Smooth muscle cell (in vitro differentiated cells): Measurements from ENCODE around the gene OGT. TPM values are rescaled to one million over a fixed set of nuclear protein-coding genes. Genes with fewer than 3 reads are reported as not detected.
"Not testable (repeated sequence)": the region's sequence is repeated elsewhere in the genome, so short reads cannot be mapped to it uniquely, and the experiment has no call there.

Experiments
- DNase-seq: peaks from one replicate; lab custom pipeline; 2025; ENCODE audit not compliant: unreplicated experiment; lab: John Stamatoyannopoulos, UW
- H2AFZ ChIP-seq: fragments of 200-600 bp; sonication (generic); 2 replicates; pipeline ENCODE4 v1.6.0; 2016; ENCODE audit warnings: antibody characterized with exemption, low read depth, mild to moderate bottlenecking
- H3F3A ChIP-seq: fragments of 200-600 bp; sonication (generic); 2 replicates; pipeline ENCODE4 v1.6.0; 2017; ENCODE audit warnings: antibody characterized with exemption, low read depth
- H3K27ac ChIP-seq: fragments of 200-600 bp; sonication (generic); 2 replicates; pipeline ENCODE4 v1.5.1; 2016; ENCODE audit warnings: low read depth, mild to moderate bottlenecking
- H3K27me3 ChIP-seq: fragments of 200-600 bp; sonication (generic); 2 replicates; pipeline ENCODE4 v1.6.1; 2016; ENCODE audit warnings: low read depth, mild to moderate bottlenecking
- H3K36me3 ChIP-seq: fragments of 200-600 bp; sonication (generic); 2 replicates; pipeline ENCODE4 v1.5.1; 2016; ENCODE audit warnings: low read depth
- H3K4me1 ChIP-seq: fragments of 200-600 bp; sonication (generic); 2 replicates; pipeline ENCODE4 v1.5.1; 2016; ENCODE audit warnings: low read depth
- H3K4me2 ChIP-seq: fragments of 200-600 bp; sonication (generic); 2 replicates; pipeline ENCODE4 v1.6.0; 2016; ENCODE audit warnings: mild to moderate bottlenecking
- H3K4me3 ChIP-seq: fragments of 200-600 bp; sonication (generic); 2 replicates; pipeline ENCODE4 v1.5.1; 2016; ENCODE audit warnings: mild to moderate bottlenecking
- H3K79me2 ChIP-seq: fragments of 200-600 bp; sonication (generic); 2 replicates; pipeline ENCODE4 v1.6.0; 2016; ENCODE audit warnings: low read depth, mild to moderate bottlenecking
- H3K9ac ChIP-seq: fragments of 200-600 bp; sonication (generic); 2 replicates; pipeline ENCODE4 v1.6.0; 2016; ENCODE audit warnings: low read depth
- H3K9me3 ChIP-seq: fragments of 200-600 bp; sonication (generic); replicated peaks from 2 replicates; pipeline ENCODE4 v1.5.1; 2016; ENCODE audit warnings: low read depth
- H4K20me1 ChIP-seq: fragments of 200-600 bp; sonication (generic); 2 replicates; pipeline ENCODE4 v1.6.0; 2016; ENCODE audit warnings: low read depth
- CTCF ChIP-seq: fragments of 200-600 bp; sonication (generic); IDR thresholded peaks from 2 replicates; pipeline ENCODE4 v1.5.1; 2017; ENCODE audit warnings: borderline replicate concordance, mild to moderate bottlenecking, antibody characterized with exemption; ENCODE audit not compliant: insufficient read depth, poor library complexity, severe bottlenecking
- WGBS: methylation state at CpG from one replicate; pipeline ENCODE4 v1.1.7; 2016; ENCODE audit warnings: low lambda C conversion rate; 5-methylcytosine and 5-hydroxymethylcytosine counted together
- polyA plus RNA-seq: library from polyadenylated mRNA; unstranded; fragments of >200 nt; fragmentation: Nextera tagmentation; extraction: Ambion mirVana; gene quantifications from 2 replicates; pipeline ENCODE4 v1.2.1, GENCODE V29; 2016
- total RNA-seq: library from RNA; depleted of rRNA; stranded (reverse); fragments of >200 nt; gene quantifications from 2 replicates; pipeline ENCODE4 v1.2.3, GENCODE V29; 2014

Gene OGT
- total and polyA plus RNA-seq, 2 experiments from 2014 or later: 13.2 to 67.4 TPM

DNA sequence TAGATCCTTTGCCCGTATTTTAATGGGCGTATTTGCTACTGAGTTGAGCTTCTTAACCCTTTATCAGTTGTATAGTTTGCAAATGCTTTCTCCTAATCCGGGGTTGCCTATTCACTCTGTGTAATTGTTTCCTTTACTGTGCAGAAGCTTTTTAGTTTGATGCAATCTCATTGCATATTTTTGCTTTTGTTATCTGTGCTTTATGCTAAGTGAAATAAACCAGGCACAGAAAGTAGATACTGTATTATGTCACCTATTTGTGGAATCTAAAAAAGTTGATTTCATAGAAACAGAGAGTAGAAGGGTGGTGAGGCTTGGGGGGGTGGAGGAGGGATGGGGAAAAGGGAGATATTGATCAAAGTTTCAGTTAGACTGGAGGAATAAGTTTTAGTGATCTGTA lies 17.7 kb downstream of the OGT start:
- Histone ChIP-seq H3K9me3 (no peaks in the 10 kb centered on the region), H3F3A (no peaks in the 10 kb centered on the region), H3K4me3 (no peak overlapping the region), H3K4me2 (no peak overlapping the region), H3K9ac (no peak overlapping the region), H2AFZ (no peak overlapping the region), H3K4me1 (no peaks in the 10 kb centered on the region), H3K27me3 (no peaks in the 10 kb centered on the region), H4K20me1 (peaks cover 84% of the 10 kb centered on the region), H3K36me3 (peaks cover 5% of the 10 kb centered on the region), H3K79me2 (peaks cover 51% of the 10 kb centered on the region), H3K27ac (no peak overlapping the region)
- no peak for DNase-seq
- TF ChIP-seq CTCF: no peak
- WGBS: 70% methylated on average over 3 of the region's 3 CpGs

DNA sequence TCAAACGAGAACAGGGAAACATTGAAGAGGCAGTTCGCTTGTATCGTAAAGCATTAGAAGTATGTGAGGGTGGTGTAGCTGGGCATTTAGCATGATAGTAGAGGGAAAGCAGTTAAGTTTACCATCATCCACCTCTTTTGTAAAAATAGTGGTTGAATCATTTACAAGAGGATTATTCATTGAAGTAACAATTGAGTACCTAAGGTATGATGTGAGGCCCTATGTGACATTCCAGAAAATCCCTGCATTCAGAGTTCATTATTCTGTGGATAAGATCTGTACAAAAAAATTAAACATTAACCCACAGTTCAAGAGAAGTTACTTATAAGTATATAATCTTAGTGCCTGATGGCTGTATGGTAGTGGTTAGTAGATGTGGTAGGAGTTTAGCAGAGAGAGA lies 23.1 kb downstream of the OGT start:
- TF ChIP-seq CTCF: no peak
- Histone ChIP-seq H3K4me1 (no peaks in the 10 kb centered on the region), H3K9me3 (no peaks in the 10 kb centered on the region), H3K27me3 (no peaks in the 10 kb centered on the region), H3K36me3 (peaks cover 16% of the 10 kb centered on the region), H3F3A (no peaks in the 10 kb centered on the region), H2AFZ (no peak overlapping the region), H3K4me3 (no peak overlapping the region), H3K27ac (no peak overlapping the region), H4K20me1 (peaks cover 35% of the 10 kb centered on the region), H3K9ac (no peak overlapping the region), H3K79me2 (peaks cover 11% of the 10 kb centered on the region), H3K4me2 (no peak overlapping the region)
- WGBS: 92% methylated on average over 3 of the region's 3 CpGs
- no peak for DNase-seq

GRCh38 chrX:71558920-71559319 lies 26.0 kb downstream of the OGT start:
- Histone ChIP-seq H3K4me2 (no peak overlapping the region), H3F3A (no peaks in the 10 kb centered on the region), H3K9me3 (no peaks in the 10 kb centered on the region), H4K20me1 (peaks cover 18% of the 10 kb centered on the region), H3K79me2 (peaks cover 4% of the 10 kb centered on the region), H3K27ac (no peak overlapping the region), H2AFZ (no peak overlapping the region), H3K4me3 (no peak overlapping the region), H3K27me3 (no peaks in the 10 kb centered on the region), H3K36me3 (peaks cover 28% of the 10 kb centered on the region), H3K9ac (no peak overlapping the region), H3K4me1 (no peaks in the 10 kb centered on the region)
- no peak for DNase-seq
- no peak for TF ChIP-seq CTCF
- WGBS: 74% methylated on average over 5 of the region's 5 CpGs

GRCh38 chrX:71559773-71560172 lies 26.9 kb downstream of the OGT start:
- H2AFZ ChIP-seq, H3K9me3 ChIP-seq, DNase-seq, H3K4me3 ChIP-seq, H3F3A ChIP-seq, H3K9ac ChIP-seq, H3K4me1 ChIP-seq, H3K27me3 ChIP-seq, H3K79me2 ChIP-seq, H3K27ac ChIP-seq, H3K4me2 ChIP-seq: not testable (repeated sequence)
- WGBS: 66% methylated on average over 6 of the region's 6 CpGs
- H4K20me1 ChIP-seq: peaks cover 11% of the 10 kb centered on the region
- H3K36me3 ChIP-seq: peaks cover 30% of the 10 kb centered on the region
